Cardiac muscle cell (in vitro differentiated cells and primary cell): ENCODE results near the gene C1QBP. TPM values are rescaled to one million over a fixed set of nuclear protein-coding genes. Genes with fewer than 3 reads are reported as not detected.

Source experiments
- DNase-seq, 2 donors: peaks; one replicate each; pipeline versions ENCODE4 v3.0.0 to v3.0.0-alpha.2; 2010 to 2017; ENCODE audit warnings: low read depth in 1 of 2, low spot score in 1 of 2
- H3K27ac ChIP-seq: fragments of 200-600 bp; sonication (generic); 2 replicates; pipeline ENCODE4 v1.5.1; 2016
- H3K27me3 ChIP-seq: fragments of 200-600 bp; sonication (generic); 2 replicates; pipeline ENCODE4 v1.6.0; 2016; ENCODE audit warnings: control low read depth
- H3K36me3 ChIP-seq: fragments of 200-600 bp; sonication (generic); 2 replicates; pipeline ENCODE4 v1.5.1; 2016; ENCODE audit warnings: control low read depth
- H3K4me1 ChIP-seq: fragments of 200-600 bp; sonication (generic); 2 replicates; pipeline ENCODE4 v1.8.1; 2017; ENCODE audit warnings: low read depth, mild to moderate bottlenecking, mixed run types
- H3K4me3 ChIP-seq: fragments of 200-600 bp; sonication (generic); 2 replicates; pipeline ENCODE4 v1.5.1; 2016; ENCODE audit warnings: mild to moderate bottlenecking
- H3K9me3 ChIP-seq: fragments of 200-600 bp; sonication (generic); 2 replicates; pipeline ENCODE4 v1.5.1; 2017; ENCODE audit warnings: low read depth, mild to moderate bottlenecking, control low read depth
- CTCF ChIP-seq: IDR thresholded peaks from 2 replicates; pipeline ENCODE4 v1.5.1; 2012; ENCODE audit warnings: low read depth, mild to moderate bottlenecking, low read length
- polyA plus RNA-seq: library from polyadenylated mRNA; unstranded; fragments of >200 nt; fragmentation: Nextera tagmentation; extraction: Ambion mirVana; gene quantifications from 2 replicates; pipeline ENCODE4 v1.2.1, GENCODE V29; 2016
- total RNA-seq: library from RNA; depleted of rRNA; stranded (reverse); fragments of >200 nt; gene quantifications from 2 replicates; pipeline ENCODE4 v1.2.3, GENCODE V29; 2016

The C1QBP gene
- total and polyA plus RNA-seq, 2 experiments from 2014 or later: 156 to 299 TPM

DNA sequence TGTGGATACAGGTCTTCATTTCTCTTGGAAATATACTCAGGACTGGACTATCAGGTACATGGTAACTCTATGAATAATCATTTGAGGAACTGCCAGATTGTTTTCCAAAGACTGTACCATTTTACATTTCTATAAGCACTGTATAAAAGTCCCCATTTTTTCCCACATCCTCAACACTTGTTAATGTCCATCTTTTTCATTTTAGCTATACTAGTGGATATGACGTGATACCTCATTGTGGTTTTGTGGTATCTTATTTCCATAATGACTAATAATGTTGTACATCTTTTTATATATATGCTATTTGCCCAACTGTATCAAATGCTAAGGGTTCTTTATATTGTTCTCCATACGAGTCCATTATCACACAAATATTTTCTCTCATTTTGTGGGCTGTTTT, 42.3 kb downstream of the C1QBP start:
- H3K4me3 ChIP-seq: no peak overlapping the region
- H3K36me3 ChIP-seq: peaks cover 56% of the 10 kb centered on the region
- no peaks in the 10 kb centered on the region for H3K27me3 ChIP-seq
- no peak overlapping the region for H3K27ac ChIP-seq
- TF ChIP-seq CTCF: no peak
- no peaks in the 10 kb centered on the region for H3K9me3 ChIP-seq
- H3K4me1 ChIP-seq: no peaks in the 10 kb centered on the region
- no peak for DNase-seq

- Histone ChIP-seq H3K4me3 (no peak overlapping the region), H3K9me3 (no peaks in the 10 kb centered on the region), H3K27me3 (no peaks in the 10 kb centered on the region), H3K4me1 (no peaks in the 10 kb centered on the region), H3K27ac (no peak overlapping the region), H3K36me3 (peaks cover 73% of the 10 kb centered on the region)
- no peak for TF ChIP-seq CTCF
- peak in 1 of 2 donors; percentile 6 for DNase-seq
Observed at GRCh38 chr17:5391678-5392077, 47.3 kb downstream of the C1QBP start.

Other genes starting within 250 kb of the C1QBP start
- 23.3 and 30.6 TPM in 2 replicates for gene ZNF594, start 247.3 kb downstream of the C1QBP start, total RNA-seq
- 13.6 and 16.2 TPM in 2 replicates for gene ZNF594, start 247.3 kb downstream of the C1QBP start, polyA plus RNA-seq
- not detected in 2 replicates for gene SCIMP, start 204.3 kb downstream of the C1QBP start, total RNA-seq
- gene SCIMP, start 204.3 kb downstream of the C1QBP start, polyA plus RNA-seq: 0.72 and 0.91 TPM in 2 replicates
- 37.5 and 38.5 TPM in 2 replicates for gene RABEP1, start 156.9 kb downstream of the C1QBP start, total RNA-seq
- gene RABEP1, start 156.9 kb downstream of the C1QBP start, polyA plus RNA-seq: 36.0 and 43.5 TPM in 2 replicates
- gene NUP88, start 19.5 kb downstream of the C1QBP start, total RNA-seq: 86.3 and 89.7 TPM in 2 replicates
- 70.5 and 74.4 TPM in 2 replicates for gene NUP88, start 19.5 kb downstream of the C1QBP start, polyA plus RNA-seq
- gene RPAIN, start 19.0 kb downstream of the C1QBP start, total RNA-seq: 117 and 185 TPM in 2 replicates
- gene RPAIN, start 19.0 kb downstream of the C1QBP start, polyA plus RNA-seq: 117 and 119 TPM in 2 replicates
- gene DHX33, start 29.8 kb upstream of the C1QBP start, total RNA-seq: 7.8 and 12.2 TPM in 2 replicates
- gene DHX33, start 29.8 kb upstream of the C1QBP start, polyA plus RNA-seq: 1.6 and 3.2 TPM in 2 replicates
- gene DERL2, start 47.0 kb upstream of the C1QBP start, total RNA-seq: 17.9 and 30.4 TPM in 2 replicates
- gene DERL2, start 47.0 kb upstream of the C1QBP start, polyA plus RNA-seq: 46.7 and 73.5 TPM in 2 replicates
- gene MIS12, start 47.4 kb upstream of the C1QBP start, total RNA-seq: 11.2 and 21.3 TPM in 2 replicates
- 26.9 and 31.1 TPM in 2 replicates for gene MIS12, start 47.4 kb upstream of the C1QBP start, polyA plus RNA-seq
- gene NLRP1, start 145.4 kb upstream of the C1QBP start, total RNA-seq: 103 and 138 TPM in 2 replicates
- gene NLRP1, start 145.4 kb upstream of the C1QBP start, polyA plus RNA-seq: 82.5 and 102 TPM in 2 replicates